Smooth muscle cell (in vitro differentiated cells): ENCODE data around the gene NHS. TPM values are rescaled to one million over a fixed set of nuclear protein-coding genes. Genes with fewer than 3 reads are reported as not detected.

ENCODE experiments used
- DNase-seq: peaks from one replicate; lab custom pipeline; 2025; ENCODE audit not compliant: unreplicated experiment; lab: John Stamatoyannopoulos, UW
- H2AFZ ChIP-seq: fragments of 200-600 bp; sonication (generic); 2 replicates; pipeline ENCODE4 v1.6.0; 2016; ENCODE audit warnings: antibody characterized with exemption, low read depth, mild to moderate bottlenecking
- H3F3A ChIP-seq: fragments of 200-600 bp; sonication (generic); 2 replicates; pipeline ENCODE4 v1.6.0; 2017; ENCODE audit warnings: antibody characterized with exemption, low read depth
- H3K27ac ChIP-seq: fragments of 200-600 bp; sonication (generic); 2 replicates; pipeline ENCODE4 v1.5.1; 2016; ENCODE audit warnings: low read depth, mild to moderate bottlenecking
- H3K27me3 ChIP-seq: fragments of 200-600 bp; sonication (generic); 2 replicates; pipeline ENCODE4 v1.6.1; 2016; ENCODE audit warnings: low read depth, mild to moderate bottlenecking
- H3K36me3 ChIP-seq: fragments of 200-600 bp; sonication (generic); 2 replicates; pipeline ENCODE4 v1.5.1; 2016; ENCODE audit warnings: low read depth
- H3K4me1 ChIP-seq: fragments of 200-600 bp; sonication (generic); 2 replicates; pipeline ENCODE4 v1.5.1; 2016; ENCODE audit warnings: low read depth
- H3K4me2 ChIP-seq: fragments of 200-600 bp; sonication (generic); 2 replicates; pipeline ENCODE4 v1.6.0; 2016; ENCODE audit warnings: mild to moderate bottlenecking
- H3K4me3 ChIP-seq: fragments of 200-600 bp; sonication (generic); 2 replicates; pipeline ENCODE4 v1.5.1; 2016; ENCODE audit warnings: mild to moderate bottlenecking
- H3K79me2 ChIP-seq: fragments of 200-600 bp; sonication (generic); 2 replicates; pipeline ENCODE4 v1.6.0; 2016; ENCODE audit warnings: low read depth, mild to moderate bottlenecking
- H3K9ac ChIP-seq: fragments of 200-600 bp; sonication (generic); 2 replicates; pipeline ENCODE4 v1.6.0; 2016; ENCODE audit warnings: low read depth
- H3K9me3 ChIP-seq: fragments of 200-600 bp; sonication (generic); replicated peaks from 2 replicates; pipeline ENCODE4 v1.5.1; 2016; ENCODE audit warnings: low read depth
- H4K20me1 ChIP-seq: fragments of 200-600 bp; sonication (generic); 2 replicates; pipeline ENCODE4 v1.6.0; 2016; ENCODE audit warnings: low read depth
- WGBS: methylation state at CpG from one replicate; pipeline ENCODE4 v1.1.7; 2016; ENCODE audit warnings: low lambda C conversion rate; 5-methylcytosine and 5-hydroxymethylcytosine counted together
- polyA plus RNA-seq: library from polyadenylated mRNA; unstranded; fragments of >200 nt; fragmentation: Nextera tagmentation; extraction: Ambion mirVana; gene quantifications from 2 replicates; pipeline ENCODE4 v1.2.1, GENCODE V29; 2016
- total RNA-seq: library from RNA; depleted of rRNA; stranded (reverse); fragments of >200 nt; gene quantifications from 2 replicates; pipeline ENCODE4 v1.2.3, GENCODE V29; 2014
- TF ChIP-seq, protein P1 (sequence below): fragments of 200-600 bp; sonication (generic); IDR thresholded peaks from 2 replicates; pipeline ENCODE4 v1.5.1; 2017; ENCODE audit warnings: borderline replicate concordance, mild to moderate bottlenecking, antibody characterized with exemption; ENCODE audit not compliant: insufficient read depth, poor library complexity, severe bottlenecking

NHS gene
- total and polyA plus RNA-seq, 2 experiments from 2014 or later = 2.6 to 9.6 TPM

DNA sequence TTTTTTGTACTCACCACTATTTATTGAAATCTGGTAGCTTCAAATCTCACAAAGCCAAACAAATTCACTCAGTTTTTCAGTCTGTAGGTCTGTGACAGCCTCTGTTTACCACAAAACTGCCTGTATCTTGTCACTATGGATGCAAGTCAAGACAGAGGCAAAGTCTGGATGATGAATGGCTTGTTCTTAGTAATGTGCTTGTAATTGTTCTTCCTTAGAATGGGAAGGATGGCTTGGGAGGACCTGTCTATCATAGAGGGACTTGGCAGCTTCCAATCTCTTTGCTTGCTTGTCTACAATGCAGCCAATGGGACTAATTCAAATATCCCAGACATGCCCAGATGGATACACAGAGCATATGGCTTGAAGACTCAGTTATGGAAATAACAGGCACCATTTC lies 221.1 kb downstream of the NHS start:
- peak overlapping the region; percentile 25 for H3K4me2 ChIP-seq
- H2AFZ ChIP-seq = no peak overlapping the region
- H3K4me1 ChIP-seq = no peaks in the 10 kb centered on the region
- no peak overlapping the region for H3K4me3 ChIP-seq
- TF ChIP-seq, protein P1, sequence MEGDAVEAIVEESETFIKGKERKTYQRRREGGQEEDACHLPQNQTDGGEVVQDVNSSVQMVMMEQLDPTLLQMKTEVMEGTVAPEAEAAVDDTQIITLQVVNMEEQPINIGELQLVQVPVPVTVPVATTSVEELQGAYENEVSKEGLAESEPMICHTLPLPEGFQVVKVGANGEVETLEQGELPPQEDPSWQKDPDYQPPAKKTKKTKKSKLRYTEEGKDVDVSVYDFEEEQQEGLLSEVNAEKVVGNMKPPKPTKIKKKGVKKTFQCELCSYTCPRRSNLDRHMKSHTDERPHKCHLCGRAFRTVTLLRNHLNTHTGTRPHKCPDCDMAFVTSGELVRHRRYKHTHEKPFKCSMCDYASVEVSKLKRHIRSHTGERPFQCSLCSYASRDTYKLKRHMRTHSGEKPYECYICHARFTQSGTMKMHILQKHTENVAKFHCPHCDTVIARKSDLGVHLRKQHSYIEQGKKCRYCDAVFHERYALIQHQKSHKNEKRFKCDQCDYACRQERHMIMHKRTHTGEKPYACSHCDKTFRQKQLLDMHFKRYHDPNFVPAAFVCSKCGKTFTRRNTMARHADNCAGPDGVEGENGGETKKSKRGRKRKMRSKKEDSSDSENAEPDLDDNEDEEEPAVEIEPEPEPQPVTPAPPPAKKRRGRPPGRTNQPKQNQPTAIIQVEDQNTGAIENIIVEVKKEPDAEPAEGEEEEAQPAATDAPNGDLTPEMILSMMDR = no peak
- no peak for DNase-seq
- no peaks in the 10 kb centered on the region for H3F3A ChIP-seq
- no peaks in the 10 kb centered on the region for H3K36me3 ChIP-seq
- no peaks in the 10 kb centered on the region for H3K27me3 ChIP-seq
- H3K27ac ChIP-seq = peak overlapping the region; percentile 57
- no peaks in the 10 kb centered on the region for H3K79me2 ChIP-seq
- no peak overlapping the region for H3K9ac ChIP-seq
- H4K20me1 ChIP-seq = no peaks in the 10 kb centered on the region
- H3K9me3 ChIP-seq = no peaks in the 10 kb centered on the region

DNA sequence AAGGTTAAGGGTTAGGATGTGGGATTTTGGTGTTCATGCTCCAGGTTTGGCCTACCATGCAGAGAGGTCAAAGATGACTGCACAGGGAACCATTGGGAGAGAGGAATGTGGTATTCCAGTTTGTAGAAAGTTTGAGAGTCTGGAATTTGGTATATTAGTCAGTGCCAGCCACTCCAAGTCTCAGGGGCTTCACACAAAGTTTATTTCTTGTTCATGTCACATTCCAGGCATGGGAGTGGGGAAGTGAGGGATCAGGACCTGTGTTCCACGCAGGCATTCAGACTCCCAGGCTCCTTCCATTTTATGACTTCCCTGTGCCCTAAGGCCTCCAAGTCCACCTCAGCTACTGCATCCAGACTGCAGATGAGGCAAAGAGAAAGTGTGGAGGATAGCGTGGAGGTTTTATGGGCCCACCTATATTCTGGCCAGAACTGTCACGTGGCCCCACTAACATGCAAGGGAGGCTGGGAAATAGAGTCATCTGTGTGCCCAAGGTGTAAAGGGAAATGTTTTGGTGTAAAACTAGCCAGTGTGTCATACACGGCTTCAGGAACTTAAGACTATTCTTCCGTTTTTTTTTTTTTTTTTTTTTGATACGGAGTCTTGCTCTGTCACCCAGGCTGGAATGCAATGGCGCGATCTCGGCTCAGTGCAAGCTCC lies 221.7 kb downstream of the NHS start:
- DNase-seq = no peak
- Histone ChIP-seq H3K27me3 (no peaks in the 10 kb centered on the region), H4K20me1 (no peaks in the 10 kb centered on the region), H3K4me1 (no peaks in the 10 kb centered on the region), H3K36me3 (no peaks in the 10 kb centered on the region), H3F3A (no peaks in the 10 kb centered on the region), H3K79me2 (no peaks in the 10 kb centered on the region), H3K9me3 (no peaks in the 10 kb centered on the region), H3K4me3 (no peak overlapping the region), H3K4me2 (peak overlapping the region; percentile 25), H2AFZ (no peak overlapping the region), H3K27ac (peak overlapping the region; percentile 35), H3K9ac (no peak overlapping the region)
- TF ChIP-seq, protein P1 = no peak
- 73% methylated on average over 9 of the region's 9 CpGs for WGBS

DNA sequence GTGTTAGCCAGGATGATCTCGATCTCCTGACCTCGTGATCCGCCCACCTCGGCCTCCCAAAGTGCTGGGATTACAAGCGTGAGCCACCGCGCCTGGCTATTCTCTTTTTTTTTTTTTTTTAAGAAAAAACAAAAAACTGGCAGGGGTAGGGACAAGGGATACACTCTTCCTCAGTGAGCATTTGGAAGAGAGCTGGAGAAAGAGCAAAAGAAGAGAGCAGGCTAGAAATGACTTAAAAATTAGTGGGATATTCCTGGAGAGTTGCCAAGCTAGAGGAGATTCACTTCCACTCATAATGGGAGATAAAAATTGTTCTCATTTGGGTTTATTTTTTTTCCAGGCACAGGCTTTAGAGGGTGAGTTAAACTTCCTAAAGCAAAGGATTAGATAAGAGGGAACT lies 222.3 kb downstream of the NHS start:
- TF ChIP-seq, protein P1 = no peak
- Histone ChIP-seq H3K36me3 (no peaks in the 10 kb centered on the region), H3K9me3 (no peaks in the 10 kb centered on the region), H3K4me1 (no peaks in the 10 kb centered on the region), H3F3A (no peaks in the 10 kb centered on the region), H4K20me1 (no peaks in the 10 kb centered on the region), H3K79me2 (no peaks in the 10 kb centered on the region), H3K27me3 (no peaks in the 10 kb centered on the region), H3K4me2 (no peak overlapping the region), H3K4me3 (no peak overlapping the region), H3K27ac (no peak overlapping the region), H3K9ac (no peak overlapping the region), H2AFZ (no peak overlapping the region)
- 68% methylated on average over 7 of the region's 7 CpGs for WGBS
- no peak for DNase-seq

DNA sequence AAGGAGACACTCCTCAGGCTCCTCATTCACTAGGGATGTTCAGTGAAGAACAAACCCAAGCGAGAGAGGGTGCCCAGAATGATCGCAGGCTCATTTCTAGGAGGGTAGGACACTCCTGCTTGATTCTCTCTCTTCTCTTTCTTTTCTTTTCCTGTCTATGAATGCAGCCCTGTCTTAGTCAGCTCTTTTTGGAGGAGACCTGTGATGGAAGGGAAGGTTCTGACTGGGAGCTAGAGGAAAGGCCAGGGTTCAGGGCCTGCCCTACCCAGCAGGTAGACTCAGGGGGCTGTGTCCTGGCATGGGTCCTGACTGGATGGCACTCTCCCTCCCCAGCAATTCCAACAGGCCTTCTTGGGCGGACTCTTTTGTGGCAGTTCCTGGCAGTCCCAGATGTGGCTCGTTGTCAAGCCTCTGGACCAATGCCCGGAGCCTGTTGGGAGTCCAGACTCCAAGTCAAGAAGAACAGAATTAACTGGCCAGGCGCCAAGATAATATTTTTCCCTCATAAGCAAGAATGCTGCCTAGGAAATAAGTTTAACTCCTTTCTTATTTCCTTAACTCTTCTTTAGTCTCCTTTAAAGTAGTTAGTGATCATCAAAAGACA lies 222.9 kb downstream of the NHS start:
- no peak overlapping the region for H3K27ac ChIP-seq
- WGBS = 69% methylated on average over 6 of the region's 6 CpGs
- H3K27me3 ChIP-seq = no peaks in the 10 kb centered on the region
- no peak overlapping the region for H3K4me2 ChIP-seq
- H3K9ac ChIP-seq = no peak overlapping the region
- no peak overlapping the region for H2AFZ ChIP-seq
- TF ChIP-seq, protein P1 = no peak
- no peaks in the 10 kb centered on the region for H3K36me3 ChIP-seq
- no peaks in the 10 kb centered on the region for H3K9me3 ChIP-seq
- DNase-seq = no peak
- H4K20me1 ChIP-seq = no peaks in the 10 kb centered on the region
- H3K4me1 ChIP-seq = no peaks in the 10 kb centered on the region
- H3K4me3 ChIP-seq = no peak overlapping the region
- H3K79me2 ChIP-seq = no peaks in the 10 kb centered on the region
- H3F3A ChIP-seq = no peaks in the 10 kb centered on the region
